ENCODE data around the gene CFAP99.

The CFAP99 gene

GRCh38 chr4:2393353-2394270 lies 25.1 kb upstream of the CFAP99 start:
- ATAC-seq = peak in 1 of 2 donors; percentile 33

GRCh38 chr4:2394528-2394927 lies 24.2 kb upstream of the CFAP99 start:
- no peak for ATAC-seq

- ATAC-seq = no peak
These were observed 23.7 kb upstream of the CFAP99 start for GRCh38 chr4:2395038-2395437.

GRCh38 chr4:2395584-2395983 lies 23.2 kb upstream of the CFAP99 start:
- ATAC-seq = no peak

- no peak for ATAC-seq
These were observed 21.9 kb upstream of the CFAP99 start for GRCh38 chr4:2396781-2397368.

GRCh38 chr4:2397596-2398379 lies 21.0 kb upstream of the CFAP99 start:
- no peak for ATAC-seq

- no peak for ATAC-seq
These were observed 19.5 kb upstream of the CFAP99 start for GRCh38 chr4:2399216-2399615.

GRCh38 chr4:2399631-2400190 lies 19.0 kb upstream of the CFAP99 start:
- no peak for ATAC-seq

GRCh38 chr4:2400841-2401609 lies 17.7 kb upstream of the CFAP99 start:
- peak; percentile 36 to 67 for ATAC-seq

GRCh38 chr4:2401610-2401983 lies 17.2 kb upstream of the CFAP99 start:
- no peak for ATAC-seq

- ATAC-seq = peak; percentile 40 to 56
These were observed 16.5 kb upstream of the CFAP99 start for GRCh38 chr4:2402048-2402842.

- ATAC-seq = no peak
These were observed 15.8 kb upstream of the CFAP99 start for GRCh38 chr4:2402941-2403340.

GRCh38 chr4:2406406-2406805 lies 12.3 kb upstream of the CFAP99 start:
- no peak for ATAC-seq

- ATAC-seq = no peak
These were observed 11.8 kb upstream of the CFAP99 start for GRCh38 chr4:2406920-2407319.

- ATAC-seq = no peak
These were observed 10.8 kb upstream of the CFAP99 start for GRCh38 chr4:2407991-2408342.

GRCh38 chr4:2408401-2408958 lies 10.3 kb upstream of the CFAP99 start:
- no peak for ATAC-seq

- no peak for ATAC-seq
These were observed 9.8 kb upstream of the CFAP99 start for GRCh38 chr4:2408976-2409375.

GRCh38 chr4:2409381-2409783 lies 9.4 kb upstream of the CFAP99 start:
- ATAC-seq = no peak

- no peak for ATAC-seq
These were observed 6.8 kb upstream of the CFAP99 start for GRCh38 chr4:2411786-2412510.

GRCh38 chr4:2412534-2412884 lies 6.2 kb upstream of the CFAP99 start:
- ATAC-seq = peak; percentile 67 to 71

Measured in activated CD4-positive, CD25-positive, alpha-beta regulatory T cell treated with anti-CD3 and anti-CD28 coated beads, Interleukin-2, amount 50 U/mL, for 24 hours (primary cell).